ENCODE measurements around the gene PALM3. TPM values are rescaled to one million over a fixed set of nuclear protein-coding genes. Genes with fewer than 3 reads are reported as not detected.

PALM3 gene
- total RNA-seq, 3 donors from 2014 or later (not counting 1 experiment from before 2014, with no cell fraction given): not detected

GRCh38 chr19:14063105-14063504 lies 1.2 kb upstream of the PALM3 start:
- H3K27ac ChIP-seq (ENCODE audit: low read length): no peak overlapping the region
- ATAC-seq (no peak), DNase-seq (no peak)
- peaks cover 17 to 29% of the 10 kb centered on the region in 2 donors for H3K27me3 Mint-ChIP-seq (ENCODE audit: low read depth in 2 of 2)
- H3K4me3 ChIP-seq (ENCODE audit: low read length): no peak overlapping the region
- H3K9me3 Mint-ChIP-seq: no peaks in the 10 kb centered on the region
- H3K36me3 Mint-ChIP-seq: no peaks in the 10 kb centered on the region
- no peak overlapping the region for H3K4me3 Mint-ChIP-seq
- 83% methylated on average over 7 of the region's 7 CpGs for WGBS (ENCODE audit: insufficient coverage)
- no peak for TF ChIP-seq CTCF (IDR thresholded peaks at IDR 0.05)
- H3K27ac Mint-ChIP-seq: no peak overlapping the region
- peaks cover 15% of the 10 kb centered on the region for H3K27me3 ChIP-seq (ENCODE audit: control insufficient read depth, insufficient read depth, low read length)
- H3K4me1 Mint-ChIP-seq: peaks cover 8 to 9% of the 10 kb centered on the region in 2 donors
- H3K36me3 ChIP-seq (ENCODE audit: control insufficient read depth, insufficient read depth, low read length): no peaks in the 10 kb centered on the region
- H3K9me3 ChIP-seq (ENCODE audit: control insufficient read depth, insufficient read depth, low read length): no peaks in the 10 kb centered on the region
- intact Hi-C loops (cut with micrococcal nuclease): no loop called here
- H3K4me1 ChIP-seq (ENCODE audit: control insufficient read depth, insufficient read depth, low read length): peaks cover 12% of the 10 kb centered on the region

DNA sequence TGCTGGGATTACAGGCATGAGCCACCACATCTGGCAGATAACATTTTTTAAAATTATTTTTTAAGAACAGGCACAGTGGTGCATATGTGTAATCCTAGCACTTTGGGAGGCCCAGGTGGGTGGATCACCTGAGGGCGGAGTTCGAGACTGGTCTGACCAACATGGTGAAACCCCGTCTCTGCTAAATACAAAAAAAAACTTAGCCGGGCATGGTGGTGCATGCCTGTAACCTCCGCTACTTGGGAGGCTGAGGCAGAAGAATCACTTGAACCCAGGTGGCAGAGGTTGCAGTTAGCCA lies 631 bp upstream of the PALM3 start:
- Mint-ChIP-seq H3K9me3 (no peaks in the 10 kb centered on the region), H3K4me3 (no peak overlapping the region), H3K4me1 (peaks cover 9 to 15% of the 10 kb centered on the region in 2 donors), H3K36me3 (no peaks in the 10 kb centered on the region), H3K27me3 (ENCODE audit: low read depth in 2 of 2) (peaks cover 20 to 34% of the 10 kb centered on the region in 2 donors), H3K27ac (no peak overlapping the region)
- Histone ChIP-seq H3K27me3 (ENCODE audit: control insufficient read depth, insufficient read depth, low read length) (peaks cover 20% of the 10 kb centered on the region), H3K27ac (ENCODE audit: low read length) (no peak overlapping the region), H3K9me3 (ENCODE audit: control insufficient read depth, insufficient read depth, low read length) (no peaks in the 10 kb centered on the region), H3K36me3 (ENCODE audit: control insufficient read depth, insufficient read depth, low read length) (no peaks in the 10 kb centered on the region), H3K4me1 (ENCODE audit: control insufficient read depth, insufficient read depth, low read length) (peaks cover 17% of the 10 kb centered on the region), H3K4me3 (ENCODE audit: low read length) (no peak overlapping the region)
- no peak for ATAC-seq
- 90% methylated on average over 5 of the region's 5 CpGs for WGBS (ENCODE audit: insufficient coverage)
- intact Hi-C loops (cut with micrococcal nuclease): no loop called here
- no peak for DNase-seq
- TF ChIP-seq CTCF (IDR thresholded peaks at IDR 0.05): no peak

DNA sequence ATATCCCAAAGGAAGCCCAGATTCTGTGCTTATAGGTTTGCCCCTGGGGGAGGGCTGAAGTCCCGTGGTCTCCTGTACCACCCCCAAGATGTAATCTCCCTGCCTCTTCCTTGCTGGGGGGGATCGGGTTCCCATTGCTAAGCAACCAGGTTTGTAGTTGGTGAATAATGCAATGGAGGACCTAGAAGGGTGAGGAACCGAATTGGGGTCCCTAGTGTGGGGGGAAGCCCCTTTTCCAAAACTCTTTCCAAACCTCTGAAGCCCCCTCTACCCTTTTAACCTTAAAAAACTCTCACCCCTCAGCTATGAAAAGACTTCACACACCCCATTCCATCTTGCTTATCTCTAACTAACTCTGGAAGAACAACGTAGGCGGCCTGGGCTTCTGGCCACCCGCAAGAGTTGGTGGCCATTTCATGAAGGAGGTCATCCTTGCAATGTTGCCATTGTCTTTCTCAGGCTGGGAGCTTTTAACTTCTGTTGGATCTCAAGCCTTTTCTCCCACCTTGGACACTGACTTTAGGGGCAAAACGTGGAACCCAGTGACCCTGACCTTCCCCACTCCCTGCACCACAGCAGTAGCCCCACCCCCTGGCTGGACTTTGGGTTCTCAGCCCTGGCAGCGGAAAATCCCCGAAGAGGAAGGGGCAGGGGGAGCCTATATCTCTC lies 661 bp downstream of the PALM3 start:
- H3K36me3 ChIP-seq (ENCODE audit: control insufficient read depth, insufficient read depth, low read length): no peaks in the 10 kb centered on the region
- intact Hi-C loops (cut with micrococcal nuclease): no loop called here
- no peaks in the 10 kb centered on the region for H3K9me3 ChIP-seq (ENCODE audit: control insufficient read depth, insufficient read depth, low read length)
- Mint-ChIP-seq H3K9me3 (no peaks in the 10 kb centered on the region), H3K4me1 (peaks cover 9 to 15% of the 10 kb centered on the region in 2 donors), H3K36me3 (no peaks in the 10 kb centered on the region), H3K27me3 (ENCODE audit: low read depth in 2 of 2) (peaks cover 20 to 30% of the 10 kb centered on the region in 2 donors), H3K27ac (no peak overlapping the region), H3K4me3 (no peak overlapping the region)
- no peak for DNase-seq
- no peak overlapping the region for H3K4me3 ChIP-seq (ENCODE audit: low read length)
- H3K27me3 ChIP-seq (ENCODE audit: control insufficient read depth, insufficient read depth, low read length): peaks cover 20% of the 10 kb centered on the region
- WGBS (ENCODE audit: insufficient coverage): 62% methylated on average over 7 of the region's 9 CpGs
- H3K27ac ChIP-seq (ENCODE audit: low read length): no peak overlapping the region
- TF ChIP-seq CTCF (IDR thresholded peaks at IDR 0.05): no peak
- peaks cover 21% of the 10 kb centered on the region for H3K4me1 ChIP-seq (ENCODE audit: control insufficient read depth, insufficient read depth, low read length)
- ATAC-seq: no peak

DNA sequence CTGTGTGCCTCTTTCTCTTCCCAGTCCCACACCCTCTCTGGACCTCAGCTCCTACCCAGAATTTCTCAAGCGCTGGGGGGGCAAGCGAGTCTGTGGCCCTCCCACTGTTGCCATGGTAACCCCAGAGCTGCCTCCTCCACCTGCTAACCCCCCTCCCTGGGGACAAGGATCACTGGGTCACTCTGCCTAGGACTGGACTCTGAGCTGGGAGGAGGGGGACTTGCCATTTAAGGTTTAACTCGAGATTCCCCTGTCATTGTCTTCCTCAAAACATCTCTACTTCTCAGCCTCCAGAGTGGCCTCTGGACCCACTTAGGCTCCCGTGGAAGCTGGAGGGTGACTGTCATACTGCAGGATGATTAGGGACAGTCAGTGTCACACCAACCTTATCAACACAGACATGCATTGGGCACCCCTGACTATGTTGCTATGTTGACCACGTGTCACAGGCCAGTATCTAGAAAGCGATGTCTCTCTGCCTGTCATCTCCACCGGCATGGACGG lies 2.2 kb downstream of the PALM3 start:
- TF ChIP-seq CTCF (IDR thresholded peaks at IDR 0.05): no peak
- H3K27ac Mint-ChIP-seq: no peak overlapping the region
- no peaks in the 10 kb centered on the region for H3K36me3 Mint-ChIP-seq
- intact Hi-C loops (cut with micrococcal nuclease): no loop called here
- H3K4me3 ChIP-seq (ENCODE audit: low read length): no peak overlapping the region
- H3K27me3 Mint-ChIP-seq (ENCODE audit: low read depth in 2 of 2): peaks cover 20 to 30% of the 10 kb centered on the region in 2 donors
- H3K9me3 Mint-ChIP-seq: no peaks in the 10 kb centered on the region
- H3K36me3 ChIP-seq (ENCODE audit: control insufficient read depth, insufficient read depth, low read length): no peaks in the 10 kb centered on the region
- no peaks in the 10 kb centered on the region for H3K9me3 ChIP-seq (ENCODE audit: control insufficient read depth, insufficient read depth, low read length)
- WGBS (ENCODE audit: insufficient coverage): 61% methylated on average over 7 of the region's 8 CpGs
- peaks cover 21% of the 10 kb centered on the region for H3K4me1 ChIP-seq (ENCODE audit: control insufficient read depth, insufficient read depth, low read length)
- ATAC-seq (no peak), DNase-seq (no peak)
- peaks cover 20% of the 10 kb centered on the region for H3K27me3 ChIP-seq (ENCODE audit: control insufficient read depth, insufficient read depth, low read length)
- H3K4me1 Mint-ChIP-seq: peaks cover 9 to 15% of the 10 kb centered on the region in 2 donors
- H3K27ac ChIP-seq (ENCODE audit: low read length): no peak overlapping the region
- H3K4me3 Mint-ChIP-seq: no peak overlapping the region

Data from natural killer cell (primary cell).